Uterus (tissue), 4 donors: ENCODE results near the gene OTOR. TPM values are rescaled to one million over a fixed set of nuclear protein-coding genes. Genes with fewer than 3 reads are reported as not detected.

ENCODE experiments used
- DNase-seq, 2 donors: peaks; one replicate each; pipeline ENCODE4 v3.0.0-alpha.2; 2019 to 2020
- H3K27ac ChIP-seq, 2 donors: fragments of 200-600 bp; sonication (generic); 1 replicate in 1 of 2; 2 replicates in 1 of 2; pipeline ENCODE4 v1.5.1; 2016 to 2018
- H3K27me3 ChIP-seq, 2 donors: fragments of 200-600 bp; sonication (generic); one replicate each; pipeline ENCODE4 v1.5.1; 2018 to 2019; ENCODE audit warnings: control low read depth in 1 of 2
- H3K36me3 ChIP-seq, 2 donors: fragments of 200-600 bp; sonication (generic); one replicate each; pipeline ENCODE4 v1.5.1; 2019; ENCODE audit warnings: control low read depth in 1 of 2
- H3K4me1 ChIP-seq, 2 donors: fragments of 200-600 bp; sonication (generic); one replicate each; pipeline ENCODE4 v1.5.1; 2018 to 2019; ENCODE audit warnings: control low read depth in 1 of 2
- H3K4me3 ChIP-seq, 2 donors: fragments of 200-600 bp; sonication (generic); 1 replicate in 1 of 2; 2 replicates in 1 of 2; pipeline ENCODE4 v1.5.1; 2018 to 2019; ENCODE audit warnings: mild to moderate bottlenecking in 1 of 2
- H3K9me3 ChIP-seq, 2 donors: fragments of 200-600 bp; sonication (generic); one replicate each; pipeline ENCODE4 v1.5.1; 2019; ENCODE audit warnings: control low read depth in 1 of 2
- CTCF ChIP-seq, 4 experiments: fragments of 200-600 bp in 2 of 4; fragments of 450-650 bp in 2 of 4; sonication (generic) in 2 of 4; IDR thresholded peaks; one replicate each; pipeline ENCODE4 v1.5.1; 2016 to 2019; ENCODE audit warnings: antibody characterized with exemption in 4 of 4, mild to moderate bottlenecking in 2 of 4, moderate library complexity in 1 of 4
- POLR2A ChIP-seq, 2 donors: fragments of 450-650 bp; IDR thresholded peaks; one replicate each; pipeline ENCODE4 v1.6.1; 2016; ENCODE audit warnings: antibody characterized with exemption in 2 of 2, mild to moderate bottlenecking in 1 of 2, moderate library complexity in 1 of 2
- intact Hi-C: fragments of 100-400 bp; cut with DNase I; formaldehyde crosslinking; loops from one replicate; pipeline ENCODE4 v1.15.1; 2023; ENCODE audit warnings: low total_unique reads
- total RNA-seq, 4 donors: library from RNA; depleted of rRNA in 3 of 4; stranded (reverse); fragments of >200 nt in 3 of 4; gene quantifications; one replicate each; pipeline versions ENCODE4 v1.1.0 to v1.2.4, GENCODE V29; 2014 to 2023
- donor health status: DM: yes; HTN: yes; CAD: no.

OTOR gene
- total RNA-seq, 4 donors from 2014 or later: not detected

DNA sequence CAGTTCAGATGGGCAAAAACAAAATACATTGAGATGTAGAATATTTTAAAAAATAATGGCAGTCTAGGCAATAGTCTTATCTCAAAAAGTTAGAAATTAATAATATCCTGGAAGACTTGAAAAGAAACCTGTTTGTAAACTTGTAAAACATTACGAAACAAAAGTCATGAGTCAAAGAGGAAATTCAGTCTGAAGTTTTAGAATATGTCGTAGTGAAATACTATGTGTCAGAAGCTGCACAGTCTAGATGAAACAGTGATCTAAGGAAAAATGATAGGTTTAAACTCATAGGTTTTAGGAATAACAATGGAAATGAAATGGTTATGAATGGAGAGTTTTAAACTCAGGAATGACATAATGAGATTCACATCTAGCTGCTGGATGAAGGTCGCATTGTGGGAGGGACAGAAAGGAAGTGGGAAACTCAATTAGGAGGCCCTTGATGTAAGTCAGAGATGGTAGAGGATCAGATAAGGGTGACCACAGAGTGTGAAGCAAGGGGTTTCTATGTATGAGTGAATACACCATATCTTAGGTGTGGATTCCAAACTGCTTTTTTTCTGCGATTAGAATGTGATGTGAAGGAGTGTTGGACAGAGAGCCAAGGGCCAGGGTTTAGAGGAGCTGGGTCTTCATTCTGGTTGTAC lies 15.5 kb upstream of the OTOR start:
- no peaks in the 10 kb centered on the region for H3K36me3 ChIP-seq
- H3K4me3 ChIP-seq: no peak overlapping the region
- DNase-seq: no peak
- no peaks in the 10 kb centered on the region for H3K27me3 ChIP-seq
- intact Hi-C loops: no loop called here
- peaks cover 0 to 4% of the 10 kb centered on the region in 2 donors for H3K4me1 ChIP-seq
- H3K9me3 ChIP-seq: no peaks in the 10 kb centered on the region
- TF ChIP-seq CTCF (IDR thresholded peaks at IDR 0.05) (no peak), POLR2A (IDR thresholded peaks at IDR 0.05) (no peak)
- H3K27ac ChIP-seq: no peak overlapping the region

- DNase-seq: no peak
- no peak for TF ChIP-seq CTCF (IDR thresholded peaks at IDR 0.05)
- intact Hi-C loops: no loop called here
- Histone ChIP-seq H3K27ac (no peak overlapping the region), H3K9me3 (no peaks in the 10 kb centered on the region), H3K27me3 (no peaks in the 10 kb centered on the region), H3K36me3 (no peaks in the 10 kb centered on the region), H3K4me1 (no peaks in the 10 kb centered on the region), H3K4me3 (no peak overlapping the region)
Observed at GRCh38 chr20:16740365-16741072, 7.6 kb upstream of the OTOR start.

DNA sequence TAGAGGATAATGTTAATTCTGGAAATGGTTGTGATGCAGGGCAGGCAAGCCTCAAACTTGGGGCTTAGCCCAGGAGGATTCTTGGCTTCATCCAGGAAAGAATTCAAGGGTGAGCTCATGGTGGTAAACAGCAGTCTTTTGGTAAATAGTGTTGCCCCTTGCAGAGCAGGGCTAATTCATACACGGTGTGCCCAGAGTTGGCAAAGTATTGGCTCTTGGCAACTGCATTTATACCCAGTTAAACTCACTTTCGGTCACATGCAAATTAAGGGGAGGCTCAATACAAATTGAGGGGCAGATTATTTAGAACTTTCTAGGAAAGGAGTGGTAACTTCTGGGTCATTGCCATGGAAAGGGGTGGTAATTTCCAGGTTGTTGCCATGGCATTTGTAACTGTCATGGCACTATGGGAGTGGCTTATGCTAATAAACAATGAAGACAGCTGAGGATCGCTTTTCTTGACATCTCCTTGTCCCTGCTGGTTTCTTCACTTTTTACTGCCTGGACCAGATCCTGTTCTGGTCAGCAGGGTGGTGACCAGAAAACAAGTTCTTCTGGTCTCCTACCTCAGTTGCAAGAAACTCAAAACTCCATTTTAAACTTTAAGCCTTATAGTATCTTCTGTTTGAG lies 3.9 kb upstream of the OTOR start:
- no peaks in the 10 kb centered on the region for H3K4me1 ChIP-seq
- no peak overlapping the region for H3K4me3 ChIP-seq
- H3K27me3 ChIP-seq: no peaks in the 10 kb centered on the region
- intact Hi-C loops: no loop called here
- H3K27ac ChIP-seq: no peak overlapping the region
- H3K36me3 ChIP-seq: no peaks in the 10 kb centered on the region
- TF ChIP-seq POLR2A (IDR thresholded peaks at IDR 0.05) (no peak), CTCF (IDR thresholded peaks at IDR 0.05) (no peak)
- no peak for DNase-seq
- H3K9me3 ChIP-seq: no peaks in the 10 kb centered on the region

GRCh38 chr20:16745204-16745603 lies 3.0 kb upstream of the OTOR start:
- intact Hi-C loops: no loop called here
- Histone ChIP-seq H3K4me3 (no peak overlapping the region), H3K27me3 (no peaks in the 10 kb centered on the region), H3K4me1 (no peaks in the 10 kb centered on the region), H3K36me3 (no peaks in the 10 kb centered on the region), H3K27ac (no peak overlapping the region), H3K9me3 (no peaks in the 10 kb centered on the region)
- TF ChIP-seq POLR2A (IDR thresholded peaks at IDR 0.05) (no peak), CTCF (IDR thresholded peaks at IDR 0.05) (no peak)
- no peak for DNase-seq

DNA sequence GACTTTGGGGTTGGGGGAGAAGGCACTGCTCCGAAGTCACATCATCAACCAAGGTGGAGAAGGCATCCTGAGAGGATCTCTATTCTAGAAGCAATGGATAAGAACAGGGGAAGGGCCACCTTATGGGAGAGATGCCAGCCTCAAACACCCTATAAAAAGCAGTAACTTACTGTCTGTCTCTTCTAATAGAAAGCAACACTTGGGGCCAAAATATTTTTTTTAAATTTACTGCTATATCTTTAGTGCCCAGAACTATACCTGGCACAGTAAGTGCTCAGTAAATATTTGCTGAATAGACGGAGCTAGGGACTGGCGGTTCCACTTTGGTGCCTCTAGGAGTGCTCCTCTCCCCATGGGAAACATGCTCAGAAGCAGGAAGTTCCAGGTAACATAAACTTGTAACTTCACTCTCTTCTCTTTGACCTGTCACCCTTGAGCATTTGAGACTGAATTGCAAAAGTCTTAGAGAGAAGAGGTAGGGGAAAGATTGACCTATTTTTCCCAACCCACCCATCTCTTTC lies 807 bp upstream of the OTOR start:
- Histone ChIP-seq H3K4me3 (no peak overlapping the region), H3K27me3 (no peaks in the 10 kb centered on the region), H3K27ac (no peak overlapping the region), H3K36me3 (no peaks in the 10 kb centered on the region), H3K9me3 (no peaks in the 10 kb centered on the region), H3K4me1 (no peaks in the 10 kb centered on the region)
- intact Hi-C loops: no loop called here
- DNase-seq: no peak
- TF ChIP-seq POLR2A (IDR thresholded peaks at IDR 0.05) (no peak), CTCF (IDR thresholded peaks at IDR 0.05) (no peak)
